Fibroblast of the aortic adventitia (primary cell): ENCODE data around the gene CD74. TPM values are rescaled to one million over a fixed set of nuclear protein-coding genes. Genes with fewer than 3 reads are reported as not detected.

Experiments used
- DNase-seq: peaks from one replicate; pipeline ENCODE4 v3.0.0-alpha.2; 2010; ENCODE audit warnings: low read depth
- H3K4me3 ChIP-seq: 2 replicates; pipeline ENCODE4 v1.5.1; 2011; ENCODE audit warnings: low read depth, mild to moderate bottlenecking, control low read depth, low read length, moderate library complexity
- CTCF ChIP-seq: IDR thresholded peaks from 2 replicates; pipeline ENCODE4 v1.5.1; 2011; ENCODE audit warnings: mild to moderate bottlenecking, low read length, control low read depth, inconsistent platforms; ENCODE audit not compliant: insufficient read depth
- total RNA-seq: library from RNA; depleted of rRNA; stranded (reverse); fragments of >200 nt; gene quantifications from 2 replicates; pipeline ENCODE4 v1.2.3, GENCODE V29; 2012; ENCODE audit warnings: low replicate concordance

CD74 gene
- total RNA-seq, 1 donor = 1.1 TPM

GRCh38 chr5:150389531-150390266, 23.0 kb downstream of the CD74 start:
- TF ChIP-seq CTCF = no peak
- DNase-seq = no peak
- no peak overlapping the region for H3K4me3 ChIP-seq

- DNase-seq = no peak
- no peak for TF ChIP-seq CTCF
- H3K4me3 ChIP-seq = no peak overlapping the region
Measured at GRCh38 chr5:150386024-150386855, 26.5 kb downstream of the CD74 start.

GRCh38 chr5:150384701-150385100, 28.0 kb downstream of the CD74 start:
- no peak for TF ChIP-seq CTCF
- no peak overlapping the region for H3K4me3 ChIP-seq
- no peak for DNase-seq

GRCh38 chr5:150377964-150378694, 34.6 kb downstream of the CD74 start:
- peak; percentile 85 for DNase-seq
- H3K4me3 ChIP-seq = no peak overlapping the region
- TF ChIP-seq CTCF = no peak

GRCh38 chr5:150376799-150377771, 35.6 kb downstream of the CD74 start:
- H3K4me3 ChIP-seq = no peak overlapping the region
- TF ChIP-seq CTCF = no peak

GRCh38 chr5:150374651-150375050, 38.1 kb downstream of the CD74 start:
- DNase-seq = no peak
- no peak overlapping the region for H3K4me3 ChIP-seq
- no peak for TF ChIP-seq CTCF

More at GRCh38 chr5:150376799-150377771, 35.6 kb downstream of the CD74 start:
- peak; percentile 8 for DNase-seq
